NCI-H128 (cell line): Measurements from ENCODE around the gene POU2F3.

Source experiments
- DNase-seq: peaks from one replicate; lab custom pipeline; 2025; ENCODE audit not compliant: unreplicated experiment; lab: John Stamatoyannopoulos, UW

The POU2F3 gene

GRCh38 chr11:120239713-120240640 is at the start of gene POU2F3:
Gene POU2F3, plus strand, starts transcription at chr11:120240140. Its CDS starts 204 bp downstream, at chr11:120240344.
- no peak for DNase-seq

GRCh38 chr11:120191058-120191457 is 48.9 kb upstream of the POU2F3 start:
- DNase-seq = no peak

- no peak for DNase-seq
These were observed 46.9 kb upstream of the POU2F3 start for GRCh38 chr11:120192831-120193625.

- no peak for DNase-seq
These were observed 45.8 kb upstream of the POU2F3 start for GRCh38 chr11:120194166-120194565.

GRCh38 chr11:120195601-120196320 is 44.2 kb upstream of the POU2F3 start:
- DNase-seq = no peak

GRCh38 chr11:120196826-120197225 is 43.1 kb upstream of the POU2F3 start:
- DNase-seq = no peak

- DNase-seq = no peak
These were observed 42.6 kb upstream of the POU2F3 start for GRCh38 chr11:120197251-120197891.

GRCh38 chr11:120197977-120198376 is 42.0 kb upstream of the POU2F3 start:
- no peak for DNase-seq

- no peak for DNase-seq
These were observed 41.5 kb upstream of the POU2F3 start for GRCh38 chr11:120198403-120198786.

GRCh38 chr11:120198787-120199469 is 41.0 kb upstream of the POU2F3 start:
- no peak for DNase-seq

- no peak for DNase-seq
These were observed 40.3 kb upstream of the POU2F3 start for GRCh38 chr11:120199613-120200012.

GRCh38 chr11:120200677-120201076 is 39.3 kb upstream of the POU2F3 start:
- no peak for DNase-seq

GRCh38 chr11:120201653-120202052 is 38.3 kb upstream of the POU2F3 start:
- no peak for DNase-seq

GRCh38 chr11:120203626-120204025 is 36.3 kb upstream of the POU2F3 start:
- DNase-seq = no peak

- no peak for DNase-seq
These were observed 34.3 kb upstream of the POU2F3 start for GRCh38 chr11:120205596-120206161.

- no peak for DNase-seq
These were observed 32.4 kb upstream of the POU2F3 start for GRCh38 chr11:120207512-120207911.

GRCh38 chr11:120208001-120208441 is 31.9 kb upstream of the POU2F3 start:
- no peak for DNase-seq

- no peak for DNase-seq
These were observed 31.2 kb upstream of the POU2F3 start for GRCh38 chr11:120208777-120209176.

- DNase-seq = no peak
These were observed 30.0 kb upstream of the POU2F3 start for GRCh38 chr11:120209746-120210625.
